Mucosa of descending colon (tissue), 3 donors: ENCODE data around the gene PSPC1. TPM values are rescaled to one million over a fixed set of nuclear protein-coding genes. Genes with fewer than 3 reads are reported as not detected.
"Not testable (repeated sequence)": the region's sequence is repeated elsewhere in the genome, so short reads cannot be mapped to it uniquely, and the experiment has no call there.

Experiments used
- ATAC-seq: fragments of 200-7000 bp; cut with Tn5 transposase; one replicate; pipeline ENCODE4 v1.9.1; 2020; ENCODE audit warnings: mild to moderate bottlenecking, moderate library complexity
- DNase-seq, 3 donors: peaks; one replicate each; pipeline ENCODE4 v3.0.0-alpha.2; 2020
- H3K36me3 ChIP-seq: fragments of 200-600 bp; one replicate; pipeline ENCODE4 v1.8.0; 2021; ENCODE audit warnings: low read depth, mild to moderate bottlenecking
- H3K4me1 ChIP-seq: fragments of 200-600 bp; one replicate; pipeline ENCODE4 v1.8.0; 2021; ENCODE audit warnings: low read depth, mild to moderate bottlenecking
- H3K4me3 ChIP-seq: fragments of 200-600 bp; one replicate; pipeline ENCODE4 v1.8.0; 2021; ENCODE audit warnings: mild to moderate bottlenecking
- H3K9me3 ChIP-seq: fragments of 200-600 bp; one replicate; pipeline ENCODE4 v1.8.0; 2021; ENCODE audit warnings: mild to moderate bottlenecking
- intact Hi-C, 2 donors: fragments of 100-400 bp; cut with DNase I in 1 of 2; cut with micrococcal nuclease in 1 of 2; formaldehyde crosslinking; loops; one replicate each; pipeline versions ENCODE4 v1.11.0 to v1.11.1; 2022; cut with DNase I, micrococcal nuclease
- total RNA-seq, 3 donors: library from RNA; stranded (reverse); fragmentation: NEBNext Ultra II Directional in 2 of 3; extraction: Animal tissue kit (Norgen Biotek cat#: 25700) in 2 of 3; gene quantifications; one replicate each; pipeline versions ENCODE4 v1.2.1 to v1.2.4, GENCODE V29; 2021 to 2023
- TF ChIP-seq, protein P1 (sequence below): fragments of 200-600 bp; IDR thresholded peaks from one replicate; pipeline ENCODE4 v1.8.0; 2022; ENCODE audit warnings: antibody characterized with exemption, mild to moderate bottlenecking
- donor health status: DM: no; HTN: no; CAD: no; lungs with moderate emphysema.
- donor health status: DM: no; HTN: no; CAD: no.
- donor health status: DM: no; HTN: yes; CAD: no.

PSPC1 gene
- total RNA-seq, 3 donors from 2014 or later = 40.1 to 47.9 (median 42.9) TPM

DNA sequence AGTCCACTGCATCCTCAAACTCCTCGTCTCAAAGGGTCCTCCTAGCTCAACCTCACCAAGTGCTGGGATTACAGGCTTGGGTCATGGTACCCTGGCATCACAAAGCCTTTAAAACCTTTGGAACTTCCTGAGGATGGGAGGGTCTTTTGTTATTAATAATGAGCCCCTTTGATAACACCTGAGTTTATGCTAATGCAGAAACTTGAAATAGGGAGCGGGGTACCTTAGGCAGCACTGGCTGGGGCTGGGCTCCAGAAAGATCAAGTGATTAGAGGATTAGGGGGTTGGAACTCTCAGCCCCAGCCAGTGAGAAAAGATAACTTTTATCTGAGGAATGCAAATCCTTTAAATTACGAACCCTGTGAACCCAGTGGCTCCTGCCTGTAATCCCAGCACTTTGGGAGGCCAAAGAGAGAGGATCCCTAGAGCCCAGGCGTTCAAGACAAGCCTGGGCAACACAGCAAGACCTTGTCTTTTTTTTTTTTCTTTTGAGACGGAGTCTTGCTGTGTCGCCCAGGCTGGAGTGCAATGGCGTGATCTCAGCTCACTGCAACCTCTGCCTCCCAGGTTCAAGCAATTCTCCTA lies 9.3 kb upstream of the PSPC1 start:
- intact Hi-C loops = no loop called here
- Histone ChIP-seq H3K9me3 (no peaks in the 10 kb centered on the region), H3K4me3 (no peak overlapping the region), H3K4me1 (no peaks in the 10 kb centered on the region), H3K36me3 (no peaks in the 10 kb centered on the region)
- ATAC-seq (no peak), DNase-seq (no peak)
- TF ChIP-seq, protein P1, sequence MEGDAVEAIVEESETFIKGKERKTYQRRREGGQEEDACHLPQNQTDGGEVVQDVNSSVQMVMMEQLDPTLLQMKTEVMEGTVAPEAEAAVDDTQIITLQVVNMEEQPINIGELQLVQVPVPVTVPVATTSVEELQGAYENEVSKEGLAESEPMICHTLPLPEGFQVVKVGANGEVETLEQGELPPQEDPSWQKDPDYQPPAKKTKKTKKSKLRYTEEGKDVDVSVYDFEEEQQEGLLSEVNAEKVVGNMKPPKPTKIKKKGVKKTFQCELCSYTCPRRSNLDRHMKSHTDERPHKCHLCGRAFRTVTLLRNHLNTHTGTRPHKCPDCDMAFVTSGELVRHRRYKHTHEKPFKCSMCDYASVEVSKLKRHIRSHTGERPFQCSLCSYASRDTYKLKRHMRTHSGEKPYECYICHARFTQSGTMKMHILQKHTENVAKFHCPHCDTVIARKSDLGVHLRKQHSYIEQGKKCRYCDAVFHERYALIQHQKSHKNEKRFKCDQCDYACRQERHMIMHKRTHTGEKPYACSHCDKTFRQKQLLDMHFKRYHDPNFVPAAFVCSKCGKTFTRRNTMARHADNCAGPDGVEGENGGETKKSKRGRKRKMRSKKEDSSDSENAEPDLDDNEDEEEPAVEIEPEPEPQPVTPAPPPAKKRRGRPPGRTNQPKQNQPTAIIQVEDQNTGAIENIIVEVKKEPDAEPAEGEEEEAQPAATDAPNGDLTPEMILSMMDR = no peak

- intact Hi-C loops = no loop called here
- no peaks in the 10 kb centered on the region for H3K9me3 ChIP-seq
- ATAC-seq = peak; percentile 76
- H3K4me3 ChIP-seq = peak overlapping the region; percentile 96
- TF ChIP-seq, protein P1 = no peak
- peaks cover 11% of the 10 kb centered on the region for H3K4me1 ChIP-seq
- H3K36me3 ChIP-seq = no peaks in the 10 kb centered on the region
- peak; percentile 72 to 79 (median 74) for DNase-seq
These were observed 557 bp downstream of the PSPC1 start for GRCh38 chr13:19782049-19782726.

DNA sequence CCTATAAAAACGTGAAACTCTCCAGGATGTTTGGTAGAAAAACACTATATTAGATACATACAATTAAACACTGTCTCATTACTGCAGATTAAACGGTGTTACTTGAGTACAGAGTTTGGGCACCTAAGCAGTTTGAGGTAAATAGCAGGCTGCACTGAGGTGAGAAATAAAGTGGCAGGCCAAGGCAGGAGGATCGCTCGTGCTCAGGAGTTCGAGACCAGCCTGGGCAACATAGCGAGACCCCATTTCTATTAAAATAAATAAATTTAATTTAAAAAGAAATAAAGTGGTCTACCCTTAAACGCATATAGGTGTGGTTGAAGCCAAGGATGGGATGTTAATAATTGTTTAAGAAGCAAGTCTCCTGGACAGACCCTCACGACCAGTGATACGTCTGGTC lies 1.2 kb downstream of the PSPC1 start:
- H3K4me1 ChIP-seq = peaks cover 11% of the 10 kb centered on the region
- DNase-seq (no peak), ATAC-seq (no peak)
- TF ChIP-seq, protein P1 = no peak
- intact Hi-C loops = no loop called here
- peak overlapping the region; percentile 96 for H3K4me3 ChIP-seq
- no peaks in the 10 kb centered on the region for H3K9me3 ChIP-seq
- H3K36me3 ChIP-seq = no peaks in the 10 kb centered on the region

DNA sequence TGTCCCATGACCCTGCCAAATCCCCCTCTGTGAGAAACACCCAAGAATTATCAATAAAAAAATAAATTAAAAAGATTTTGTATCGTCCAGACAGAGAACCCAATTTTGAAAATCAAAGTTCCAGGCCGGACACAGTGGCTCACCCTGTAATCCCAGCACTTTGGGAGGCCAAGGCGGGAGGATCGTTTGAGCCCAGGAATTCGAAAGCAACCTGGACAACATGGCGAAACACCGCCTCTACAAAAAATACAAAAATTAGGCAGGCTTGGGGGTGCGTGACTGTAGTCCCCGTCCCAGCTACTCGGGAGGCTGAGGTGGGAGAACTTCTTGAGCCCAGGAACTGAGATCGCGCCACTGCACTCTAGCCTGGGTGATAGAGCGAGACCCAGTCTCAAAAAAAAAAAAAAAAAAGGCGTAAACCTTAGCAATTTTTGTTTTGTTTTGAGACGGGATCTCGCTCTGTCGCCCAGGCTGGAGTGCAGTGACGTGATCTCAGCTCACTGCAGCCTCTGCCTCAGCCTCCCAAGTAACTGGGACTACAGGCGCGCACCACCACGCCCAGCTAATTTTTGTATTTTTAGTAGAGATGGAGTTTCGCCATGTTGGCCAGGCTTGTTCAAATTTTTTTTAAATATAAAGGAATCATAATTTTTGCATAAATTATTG lies 1.9 kb downstream of the PSPC1 start:
- H3K9me3 ChIP-seq, DNase-seq, H3K36me3 ChIP-seq, intact Hi-C loops, H3K4me3 ChIP-seq, ATAC-seq: not testable (repeated sequence)
- peaks cover 11% of the 10 kb centered on the region for H3K4me1 ChIP-seq

DNA sequence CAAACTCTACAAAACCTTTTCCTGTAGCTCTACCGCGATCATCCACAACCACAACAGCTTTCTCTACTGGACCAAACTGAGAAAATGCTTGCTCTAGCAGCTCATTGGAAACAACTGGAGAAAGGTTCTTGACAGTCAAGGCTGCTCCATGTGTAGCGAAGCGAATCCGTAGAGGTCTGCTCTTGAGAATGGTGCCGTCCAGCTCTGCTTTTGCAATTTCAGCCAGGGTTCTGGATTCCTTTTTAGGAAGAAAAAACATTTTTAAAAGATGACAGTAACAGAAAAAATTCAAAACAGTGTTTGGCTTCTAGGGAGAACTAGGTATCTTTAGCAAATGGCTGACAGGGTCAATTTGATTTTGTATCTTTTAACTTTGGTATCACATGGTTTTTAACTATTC lies 10.4 kb downstream of the PSPC1 start:
- Histone ChIP-seq H3K9me3 (no peaks in the 10 kb centered on the region), H3K4me3 (no peak overlapping the region), H3K36me3 (peaks cover 16% of the 10 kb centered on the region), H3K4me1 (peaks cover under 1% of the 10 kb centered on the region)
- TF ChIP-seq, protein P1 = no peak
- DNase-seq (no peak), ATAC-seq (no peak)
- intact Hi-C loops = no loop called here

DNA sequence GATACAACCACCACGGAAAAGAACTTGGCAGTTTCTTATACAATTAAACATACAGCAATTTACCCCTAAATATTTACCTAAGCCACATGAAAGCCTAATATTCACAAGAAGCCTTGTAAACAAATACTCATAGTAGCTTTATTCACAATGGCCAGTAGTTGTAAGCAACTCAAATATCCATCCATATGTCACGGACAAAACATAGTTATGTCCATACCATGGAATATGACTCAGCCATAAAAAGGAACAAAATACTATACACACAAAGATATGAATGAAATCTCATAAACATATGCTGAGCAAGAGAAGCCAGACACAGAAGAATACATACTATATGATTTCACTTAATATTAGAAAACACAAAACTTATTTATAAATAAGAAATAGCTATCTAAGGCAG lies 12.9 kb downstream of the PSPC1 start:
- peaks cover 16% of the 10 kb centered on the region for H3K36me3 ChIP-seq
- DNase-seq (no peak), ATAC-seq (no peak)
- H3K4me1 ChIP-seq = peaks cover 7% of the 10 kb centered on the region
- TF ChIP-seq, protein P1 = no peak
- no peak overlapping the region for H3K4me3 ChIP-seq
- H3K9me3 ChIP-seq = no peaks in the 10 kb centered on the region
- intact Hi-C loops = no loop called here
